Spleen (tissue), 7 donors: ENCODE data around the gene GABRG2.

Source experiments
- POLR2A ChIP-seq, 3 donors: fragments of 450-650 bp; IDR thresholded peaks; one replicate each; pipeline ENCODE4 v1.5.1; 2017; ENCODE audit warnings: antibody characterized with exemption in 3 of 3, mild to moderate bottlenecking in 1 of 3
- POLR2AphosphoS5 ChIP-seq, 3 donors: sonication (generic); formaldehyde crosslinking; IDR thresholded peaks; one replicate each; pipeline ENCODE4 v1.5.1; 2017; ENCODE audit warnings: antibody characterized with exemption in 3 of 3
- TF ChIP-seq, protein P1 (sequence below), 11 experiments: fragments of 200-600 bp in 7 of 11; fragments of 450-650 bp in 4 of 11; sonication (generic) in 4 of 11; IDR thresholded peaks in 8 of 11; conservative IDR thresholded peaks in 3 of 11; 1 replicate in 7 of 11; 2 replicates in 4 of 11; pipeline versions ENCODE4 v1.4.0 to v1.8.0; 2016 to 2021; ENCODE audit warnings: antibody characterized with exemption in 11 of 11, inconsistent platforms in 4 of 11, mild to moderate bottlenecking in 1 of 11
- donor health status: DM: no; HTN: no; CAD: no; lungs with moderate emphysema.
- donor health status: DM: no; HTN: no; CAD: no.
- donor health status: DM: no; HTN: no; CAD: no.

- TF ChIP-seq, protein P1, sequence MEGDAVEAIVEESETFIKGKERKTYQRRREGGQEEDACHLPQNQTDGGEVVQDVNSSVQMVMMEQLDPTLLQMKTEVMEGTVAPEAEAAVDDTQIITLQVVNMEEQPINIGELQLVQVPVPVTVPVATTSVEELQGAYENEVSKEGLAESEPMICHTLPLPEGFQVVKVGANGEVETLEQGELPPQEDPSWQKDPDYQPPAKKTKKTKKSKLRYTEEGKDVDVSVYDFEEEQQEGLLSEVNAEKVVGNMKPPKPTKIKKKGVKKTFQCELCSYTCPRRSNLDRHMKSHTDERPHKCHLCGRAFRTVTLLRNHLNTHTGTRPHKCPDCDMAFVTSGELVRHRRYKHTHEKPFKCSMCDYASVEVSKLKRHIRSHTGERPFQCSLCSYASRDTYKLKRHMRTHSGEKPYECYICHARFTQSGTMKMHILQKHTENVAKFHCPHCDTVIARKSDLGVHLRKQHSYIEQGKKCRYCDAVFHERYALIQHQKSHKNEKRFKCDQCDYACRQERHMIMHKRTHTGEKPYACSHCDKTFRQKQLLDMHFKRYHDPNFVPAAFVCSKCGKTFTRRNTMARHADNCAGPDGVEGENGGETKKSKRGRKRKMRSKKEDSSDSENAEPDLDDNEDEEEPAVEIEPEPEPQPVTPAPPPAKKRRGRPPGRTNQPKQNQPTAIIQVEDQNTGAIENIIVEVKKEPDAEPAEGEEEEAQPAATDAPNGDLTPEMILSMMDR (IDR thresholded peaks at IDR 0.05 in 8 of 11, conservative IDR thresholded peaks at IDR 0.05 in 3 of 11): no peak
- TF ChIP-seq POLR2A (IDR thresholded peaks at IDR 0.05): no peak
- TF ChIP-seq POLR2AphosphoS5 (IDR thresholded peaks at IDR 0.05): no peak
These were observed 20.3 kb upstream of the GABRG2 start for GRCh38 chr5:162047279-162047678.
